ENCODE measurements around the gene PPFIA3. TPM values are rescaled to one million over a fixed set of nuclear protein-coding genes. Genes with fewer than 3 reads are reported as not detected.

Gene PPFIA3
- total RNA-seq, 4 donors from 2014 or later: 0.68 to 5.7 (median 2.4) TPM

GRCh38 chr19:49130325-49130724 is 11.0 kb downstream of the PPFIA3 start:
- no peak for TF ChIP-seq CTCF (IDR thresholded peaks at IDR 0.05; ENCODE audit: low read depth)

GRCh38 chr19:49132974-49133609 is 13.7 kb downstream of the PPFIA3 start:
- no peak for TF ChIP-seq CTCF (IDR thresholded peaks at IDR 0.05; ENCODE audit: low read depth)

- no peak for TF ChIP-seq CTCF (IDR thresholded peaks at IDR 0.05; ENCODE audit: low read depth)
Observed at GRCh38 chr19:49133621-49134454, 14.5 kb downstream of the PPFIA3 start.

GRCh38 chr19:49135686-49136085 is 16.3 kb downstream of the PPFIA3 start:
- TF ChIP-seq CTCF (IDR thresholded peaks at IDR 0.05; ENCODE audit: low read depth): no peak

GRCh38 chr19:49136771-49137171 is 17.4 kb downstream of the PPFIA3 start:
- TF ChIP-seq CTCF (IDR thresholded peaks at IDR 0.05; ENCODE audit: low read depth): no peak

- no peak for TF ChIP-seq CTCF (IDR thresholded peaks at IDR 0.05; ENCODE audit: low read depth)
Observed at GRCh38 chr19:49140951-49141350, 21.6 kb downstream of the PPFIA3 start.

- no peak for TF ChIP-seq CTCF (IDR thresholded peaks at IDR 0.05; ENCODE audit: low read depth)
Observed at GRCh38 chr19:49141352-49141751, 22.0 kb downstream of the PPFIA3 start.

Data from subcutaneous adipose tissue (tissue), 4 donors.